OCI-LY1 (cell line): ENCODE results near the gene PIAS2.

Experiments used
- CTCF ChIP-seq: fragments of 200-600 bp; sonication (generic), shearing (Covaris generic); IDR thresholded peaks from 2 replicates; pipeline ENCODE4 v1.5.1; 2017; ENCODE audit warnings: mild to moderate bottlenecking, antibody characterized with exemption, low read length, moderate library complexity, mixed read lengths
- EZH2 ChIP-seq: fragments of 200-600 bp; sonication (generic), shearing (Covaris generic); IDR thresholded peaks from 2 replicates; pipeline ENCODE4 v1.8.0; 2017; ENCODE audit warnings: borderline replicate concordance, mixed run types, mild to moderate bottlenecking, antibody characterized with exemption, low read length, moderate library complexity, mixed read lengths

GRCh38 chr18:46868169-46868921 is 49.0 kb downstream of the PIAS2 start:
- TF ChIP-seq EZH2 (no peak), CTCF (no peak)
